ENCODE results near the gene SOX5. TPM values are rescaled to one million over a fixed set of nuclear protein-coding genes. Genes with fewer than 3 reads are reported as not detected.

Gene SOX5
- total RNA-seq, 3 donors from 2014 or later (not counting 1 experiment from before 2014, with no cell fraction given): 0.80 to 0.95 TPM; not detected in 1

DNA sequence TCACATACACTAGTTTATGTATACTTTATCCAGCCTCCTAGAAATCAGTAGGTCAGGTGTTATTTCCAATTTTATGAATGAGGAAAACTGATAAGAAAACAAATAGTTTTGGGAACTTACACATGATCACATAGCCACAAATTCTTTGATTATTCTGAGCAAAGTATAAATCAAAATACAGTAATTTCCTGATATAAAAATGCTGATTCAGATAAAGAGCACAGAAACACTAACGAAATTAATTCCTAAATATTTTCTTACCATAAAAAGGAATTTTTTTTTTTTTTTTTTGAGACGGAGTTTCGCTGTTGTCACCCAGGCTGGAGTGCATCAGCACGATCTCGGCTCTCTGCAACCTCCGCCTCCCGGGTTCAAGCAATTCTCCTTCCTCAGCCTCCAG lies 275.4 kb downstream of the SOX5 start:
- no peaks in the 10 kb centered on the region for H3K36me3 Mint-ChIP-seq
- Histone ChIP-seq H3K27me3 (ENCODE audit: control insufficient read depth, insufficient read depth, low read length) (no peaks in the 10 kb centered on the region), H3K36me3 (ENCODE audit: control insufficient read depth, insufficient read depth, low read length) (no peaks in the 10 kb centered on the region), H3K27ac (ENCODE audit: low read length) (no peak overlapping the region), H3K4me3 (ENCODE audit: low read length) (no peak overlapping the region), H3K4me1 (ENCODE audit: control insufficient read depth, insufficient read depth, low read length) (no peaks in the 10 kb centered on the region), H3K9me3 (ENCODE audit: control insufficient read depth, insufficient read depth, low read length) (no peaks in the 10 kb centered on the region)
- H3K27me3 Mint-ChIP-seq (ENCODE audit: low read depth in 2 of 2): no peaks in the 10 kb centered on the region
- ATAC-seq (no peak), DNase-seq (no peak)
- 96% methylated on average over 5 of the region's 7 CpGs for WGBS (ENCODE audit: insufficient coverage)
- intact Hi-C loops (cut with micrococcal nuclease): no loop called here
- H3K27ac Mint-ChIP-seq: no peak overlapping the region
- H3K4me1 Mint-ChIP-seq: no peaks in the 10 kb centered on the region
- H3K9me3 Mint-ChIP-seq: peaks cover 2 to 10% of the 10 kb centered on the region in 2 donors
- TF ChIP-seq, protein P1, sequence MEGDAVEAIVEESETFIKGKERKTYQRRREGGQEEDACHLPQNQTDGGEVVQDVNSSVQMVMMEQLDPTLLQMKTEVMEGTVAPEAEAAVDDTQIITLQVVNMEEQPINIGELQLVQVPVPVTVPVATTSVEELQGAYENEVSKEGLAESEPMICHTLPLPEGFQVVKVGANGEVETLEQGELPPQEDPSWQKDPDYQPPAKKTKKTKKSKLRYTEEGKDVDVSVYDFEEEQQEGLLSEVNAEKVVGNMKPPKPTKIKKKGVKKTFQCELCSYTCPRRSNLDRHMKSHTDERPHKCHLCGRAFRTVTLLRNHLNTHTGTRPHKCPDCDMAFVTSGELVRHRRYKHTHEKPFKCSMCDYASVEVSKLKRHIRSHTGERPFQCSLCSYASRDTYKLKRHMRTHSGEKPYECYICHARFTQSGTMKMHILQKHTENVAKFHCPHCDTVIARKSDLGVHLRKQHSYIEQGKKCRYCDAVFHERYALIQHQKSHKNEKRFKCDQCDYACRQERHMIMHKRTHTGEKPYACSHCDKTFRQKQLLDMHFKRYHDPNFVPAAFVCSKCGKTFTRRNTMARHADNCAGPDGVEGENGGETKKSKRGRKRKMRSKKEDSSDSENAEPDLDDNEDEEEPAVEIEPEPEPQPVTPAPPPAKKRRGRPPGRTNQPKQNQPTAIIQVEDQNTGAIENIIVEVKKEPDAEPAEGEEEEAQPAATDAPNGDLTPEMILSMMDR (IDR thresholded peaks at IDR 0.05): no peak
- H3K4me3 Mint-ChIP-seq: no peak overlapping the region

DNA sequence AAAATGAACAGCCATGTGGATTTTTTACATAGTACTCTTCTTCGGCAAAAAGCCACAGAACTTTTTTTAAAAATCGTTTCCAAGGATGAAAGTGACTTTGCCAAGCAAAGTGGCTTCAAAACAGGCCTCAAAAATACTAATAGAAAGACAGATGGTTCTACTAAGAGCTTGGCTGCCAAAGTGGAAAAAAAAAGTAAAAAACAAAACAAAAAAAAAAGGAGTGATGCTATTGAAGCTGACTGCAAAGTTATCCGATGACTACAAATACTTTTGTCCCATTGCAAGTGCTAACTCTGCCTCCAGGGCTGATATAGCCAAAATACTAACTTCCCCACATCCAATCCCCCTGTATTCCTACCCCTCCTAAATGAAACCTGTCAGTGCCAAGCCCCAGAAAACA lies 277.6 kb downstream of the SOX5 start:
- DNase-seq (no peak), ATAC-seq (no peak)
- Mint-ChIP-seq H3K4me1 (no peaks in the 10 kb centered on the region), H3K4me3 (no peak overlapping the region), H3K27ac (no peak overlapping the region), H3K27me3 (ENCODE audit: low read depth in 2 of 2) (no peaks in the 10 kb centered on the region), H3K36me3 (no peaks in the 10 kb centered on the region), H3K9me3 (peaks cover 2 to 8% of the 10 kb centered on the region in 2 donors)
- WGBS (ENCODE audit: insufficient coverage): 84% methylated on average over 3 of the region's 3 CpGs
- H3K27ac ChIP-seq (ENCODE audit: low read length): no peak overlapping the region
- no peaks in the 10 kb centered on the region for H3K4me1 ChIP-seq (ENCODE audit: control insufficient read depth, insufficient read depth, low read length)
- H3K4me3 ChIP-seq (ENCODE audit: low read length): no peak overlapping the region
- no peaks in the 10 kb centered on the region for H3K27me3 ChIP-seq (ENCODE audit: control insufficient read depth, insufficient read depth, low read length)
- TF ChIP-seq, protein P1 (IDR thresholded peaks at IDR 0.05): no peak
- intact Hi-C loops (cut with micrococcal nuclease): no loop called here
- no peaks in the 10 kb centered on the region for H3K9me3 ChIP-seq (ENCODE audit: control insufficient read depth, insufficient read depth, low read length)
- H3K36me3 ChIP-seq (ENCODE audit: control insufficient read depth, insufficient read depth, low read length): no peaks in the 10 kb centered on the region

DNA sequence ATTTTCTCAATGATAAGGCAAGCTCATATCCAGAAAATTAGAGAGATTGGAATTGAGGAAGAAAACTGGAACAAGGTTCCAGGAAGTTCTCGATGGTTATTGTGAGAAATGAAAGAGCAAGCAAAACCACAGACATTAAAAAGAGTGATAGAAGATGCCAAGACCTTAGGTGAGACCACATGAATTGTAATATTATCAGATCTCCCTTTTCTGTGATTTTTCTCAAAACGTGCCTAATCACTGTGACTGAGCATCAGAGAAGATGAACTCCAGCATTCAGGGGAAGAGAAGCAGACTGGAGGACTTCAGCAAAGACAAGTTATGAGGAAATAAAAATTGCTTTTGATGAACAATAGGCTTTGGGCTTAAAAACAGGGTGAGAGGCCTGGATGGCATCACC lies 278.8 kb downstream of the SOX5 start:
- intact Hi-C loops (cut with micrococcal nuclease): no loop called here
- no peak overlapping the region for H3K27ac ChIP-seq (ENCODE audit: low read length)
- Mint-ChIP-seq H3K36me3 (no peaks in the 10 kb centered on the region), H3K9me3 (peaks cover 2% of the 10 kb centered on the region in 2 donors), H3K4me1 (no peaks in the 10 kb centered on the region), H3K4me3 (no peak overlapping the region), H3K27me3 (ENCODE audit: low read depth in 2 of 2) (no peaks in the 10 kb centered on the region), H3K27ac (no peak overlapping the region)
- WGBS (ENCODE audit: insufficient coverage): 61% methylated on average over 2 of the region's 2 CpGs
- ATAC-seq (no peak), DNase-seq (no peak)
- no peaks in the 10 kb centered on the region for H3K27me3 ChIP-seq (ENCODE audit: control insufficient read depth, insufficient read depth, low read length)
- no peaks in the 10 kb centered on the region for H3K36me3 ChIP-seq (ENCODE audit: control insufficient read depth, insufficient read depth, low read length)
- TF ChIP-seq, protein P1 (IDR thresholded peaks at IDR 0.05): no peak
- H3K9me3 ChIP-seq (ENCODE audit: control insufficient read depth, insufficient read depth, low read length): no peaks in the 10 kb centered on the region
- no peaks in the 10 kb centered on the region for H3K4me1 ChIP-seq (ENCODE audit: control insufficient read depth, insufficient read depth, low read length)
- no peak overlapping the region for H3K4me3 ChIP-seq (ENCODE audit: low read length)

DNA sequence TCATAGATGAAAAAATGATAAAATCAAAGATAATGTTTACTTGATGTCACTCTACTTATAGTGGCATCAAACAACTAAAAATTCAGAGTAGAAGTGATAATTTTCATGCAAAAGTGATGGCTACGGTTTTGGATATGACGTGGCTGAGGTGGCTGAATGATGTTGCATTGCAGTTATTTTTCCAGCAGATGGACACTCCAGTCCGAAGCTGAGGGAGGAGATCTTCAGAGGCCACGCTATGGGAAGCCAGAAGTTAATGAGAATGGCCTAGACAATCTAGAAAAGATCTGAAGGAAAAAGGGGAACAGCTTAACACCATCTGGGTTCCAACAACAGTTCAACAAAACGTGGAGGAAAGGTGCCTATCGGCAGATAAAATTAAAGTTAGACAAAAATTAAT lies 279.8 kb downstream of the SOX5 start:
- H3K4me3 Mint-ChIP-seq: no peak overlapping the region
- H3K4me1 Mint-ChIP-seq: no peaks in the 10 kb centered on the region
- 91% methylated on average over 6 of the region's 6 CpGs for WGBS (ENCODE audit: insufficient coverage)
- H3K27ac Mint-ChIP-seq: no peak overlapping the region
- no peak overlapping the region for H3K4me3 ChIP-seq (ENCODE audit: low read length)
- no peaks in the 10 kb centered on the region for H3K27me3 Mint-ChIP-seq (ENCODE audit: low read depth in 2 of 2)
- H3K4me1 ChIP-seq (ENCODE audit: control insufficient read depth, insufficient read depth, low read length): no peaks in the 10 kb centered on the region
- no peak for ATAC-seq
- H3K36me3 Mint-ChIP-seq: no peaks in the 10 kb centered on the region
- no peaks in the 10 kb centered on the region for H3K9me3 ChIP-seq (ENCODE audit: control insufficient read depth, insufficient read depth, low read length)
- no peaks in the 10 kb centered on the region for H3K36me3 ChIP-seq (ENCODE audit: control insufficient read depth, insufficient read depth, low read length)
- DNase-seq: no peak
- TF ChIP-seq, protein P1 (IDR thresholded peaks at IDR 0.05): no peak
- intact Hi-C loops (cut with micrococcal nuclease): no loop called here
- H3K27ac ChIP-seq (ENCODE audit: low read length): no peak overlapping the region
- H3K9me3 Mint-ChIP-seq: no peaks in the 10 kb centered on the region
- no peaks in the 10 kb centered on the region for H3K27me3 ChIP-seq (ENCODE audit: control insufficient read depth, insufficient read depth, low read length)

Data from natural killer cell (primary cell).